Measurements from ENCODE around the gene MAGI2.

The MAGI2 gene

DNA sequence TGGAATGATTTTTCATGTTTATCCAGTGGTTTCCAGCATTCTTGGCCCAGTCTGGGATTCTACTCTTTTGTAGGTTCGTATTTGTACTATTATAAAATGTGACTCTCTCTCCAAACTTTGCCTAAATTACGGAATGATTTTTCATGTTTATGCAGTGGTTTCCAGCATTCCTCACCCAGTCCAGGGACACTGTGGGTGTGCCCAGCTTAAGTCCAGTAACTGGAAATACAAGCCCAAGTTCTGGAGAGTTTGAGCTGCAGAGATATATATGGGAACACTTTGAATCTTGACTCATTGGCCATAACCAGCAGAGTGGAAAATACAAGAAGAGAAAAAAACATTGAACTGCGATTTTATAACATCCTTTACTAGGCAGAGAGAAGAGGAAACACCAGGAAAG, 5.9 kb upstream of the MAGI2 start:
- Histone ChIP-seq H2AFZ (ENCODE audit: low read length) (no peak overlapping the region), H3K9me3 (ENCODE audit: insufficient read depth, low read depth, low read length) (no peaks in the 10 kb centered on the region), H3K79me2 (ENCODE audit: insufficient read depth, low read length) (no peaks in the 10 kb centered on the region), H4K20me1 (ENCODE audit: insufficient read depth, low read length, poor library complexity, severe bottlenecking) (no peaks in the 10 kb centered on the region), H3F3A (ENCODE audit: low read depth) (no peaks in the 10 kb centered on the region), H3K4me1 (ENCODE audit: insufficient read depth, low read length, poor library complexity, severe bottlenecking) (no peaks in the 10 kb centered on the region), H3K27me3 (ENCODE audit: insufficient read depth, low read length, poor library complexity, severe bottlenecking) (no peaks in the 10 kb centered on the region), H3K9ac (ENCODE audit: low read depth, low read length, poor library complexity, severe bottlenecking) (no peak overlapping the region), H3K4me3 (ENCODE audit: low read length, poor library complexity, severe bottlenecking) (no peak overlapping the region), H3K36me3 (ENCODE audit: insufficient read depth, low read length) (no peaks in the 10 kb centered on the region), H3K4me2 (ENCODE audit: low read depth, low read length, poor library complexity, severe bottlenecking) (no peak overlapping the region), H3K9me2 (replicated peaks; ENCODE audit: low read depth, low read length) (no peaks in the 10 kb centered on the region)
- TF ChIP-seq EZH2phosphoT487 (IDR thresholded peaks at IDR 0.05; ENCODE audit: borderline replicate concordance), result no peak
- no peak for TF ChIP-seq CTCF (conservative IDR thresholded peaks at IDR 0.05; ENCODE audit: low read length)

DNA sequence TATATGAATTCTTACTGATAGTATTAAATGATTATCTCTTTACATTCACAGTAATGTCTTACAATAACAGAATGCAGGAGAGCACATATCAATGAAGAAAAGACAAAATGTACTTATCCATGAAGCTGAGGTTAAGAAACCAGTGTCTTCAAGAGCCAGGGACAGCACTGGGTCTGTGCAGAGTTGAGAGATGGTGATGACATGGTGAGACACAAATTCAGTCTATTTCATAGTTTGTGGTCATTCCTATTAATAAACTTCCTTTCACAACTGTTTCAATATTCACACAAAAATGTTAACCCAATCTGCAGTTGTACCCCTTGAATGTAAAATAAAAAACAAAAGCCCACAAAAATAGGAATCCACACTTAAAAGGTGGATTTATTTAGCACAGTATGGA, 5.3 kb upstream of the MAGI2 start:
- H3K27me3 ChIP-seq (ENCODE audit: insufficient read depth, low read length, poor library complexity, severe bottlenecking), result no peaks in the 10 kb centered on the region

GRCh38 chr7:79455173-79455790, 1.8 kb upstream of the MAGI2 start:
- Histone ChIP-seq H3K36me3 (ENCODE audit: insufficient read depth, low read length) (no peaks in the 10 kb centered on the region), H3K4me3 (ENCODE audit: low read length, poor library complexity, severe bottlenecking) (no peak overlapping the region), H3K4me2 (ENCODE audit: low read depth, low read length, poor library complexity, severe bottlenecking) (no peak overlapping the region), H3K79me2 (ENCODE audit: insufficient read depth, low read length) (no peaks in the 10 kb centered on the region), H3K4me1 (ENCODE audit: insufficient read depth, low read length, poor library complexity, severe bottlenecking) (no peaks in the 10 kb centered on the region), H3F3A (ENCODE audit: low read depth) (no peaks in the 10 kb centered on the region), H3K9me3 (ENCODE audit: insufficient read depth, low read depth, low read length) (no peaks in the 10 kb centered on the region), H3K9ac (ENCODE audit: low read depth, low read length, poor library complexity, severe bottlenecking) (no peak overlapping the region), H3K27me3 (ENCODE audit: insufficient read depth, low read length, poor library complexity, severe bottlenecking) (no peaks in the 10 kb centered on the region), H4K20me1 (ENCODE audit: insufficient read depth, low read length, poor library complexity, severe bottlenecking) (no peaks in the 10 kb centered on the region), H2AFZ (ENCODE audit: low read length) (no peak overlapping the region), H3K9me2 (replicated peaks; ENCODE audit: low read depth, low read length) (no peaks in the 10 kb centered on the region)
- no peak for TF ChIP-seq CTCF (conservative IDR thresholded peaks at IDR 0.05; ENCODE audit: low read length)
- no peak for TF ChIP-seq EZH2phosphoT487 (IDR thresholded peaks at IDR 0.05; ENCODE audit: borderline replicate concordance)

More for the DNA sequence above, 5.3 kb upstream of the MAGI2 start:
- no peak overlapping the region for H3K4me3 ChIP-seq (ENCODE audit: low read length, poor library complexity, severe bottlenecking)
- H3K4me1 ChIP-seq (ENCODE audit: insufficient read depth, low read length, poor library complexity, severe bottlenecking), result no peaks in the 10 kb centered on the region
- no peaks in the 10 kb centered on the region for H3K79me2 ChIP-seq (ENCODE audit: insufficient read depth, low read length)
- no peak overlapping the region for H3K4me2 ChIP-seq (ENCODE audit: low read depth, low read length, poor library complexity, severe bottlenecking)
- H3K9me3 ChIP-seq (ENCODE audit: insufficient read depth, low read depth, low read length), result no peaks in the 10 kb centered on the region
- H3K9ac ChIP-seq (ENCODE audit: low read depth, low read length, poor library complexity, severe bottlenecking), result no peak overlapping the region
- no peaks in the 10 kb centered on the region for H4K20me1 ChIP-seq (ENCODE audit: insufficient read depth, low read length, poor library complexity, severe bottlenecking)
- H3F3A ChIP-seq (ENCODE audit: low read depth), result no peaks in the 10 kb centered on the region
- no peaks in the 10 kb centered on the region for H3K9me2 ChIP-seq (replicated peaks; ENCODE audit: low read depth, low read length)
- TF ChIP-seq EZH2phosphoT487 (IDR thresholded peaks at IDR 0.05; ENCODE audit: borderline replicate concordance) (no peak), CTCF (conservative IDR thresholded peaks at IDR 0.05; ENCODE audit: low read length) (no peak)
- H3K36me3 ChIP-seq (ENCODE audit: insufficient read depth, low read length), result no peaks in the 10 kb centered on the region
- H2AFZ ChIP-seq (ENCODE audit: low read length), result no peak overlapping the region

All from Loucy (cell line).